Vagina (tissue), 2 donors: ENCODE results near the gene MEIS1. TPM values are rescaled to one million over a fixed set of nuclear protein-coding genes. Genes with fewer than 3 reads are reported as not detected.

Source experiments
- DNase-seq, 2 donors: peaks; one replicate each; pipeline ENCODE4 v3.0.0-alpha.2; 2017; ENCODE audit errors: extremely low spot score in 2 of 2
- H3K27ac ChIP-seq: fragments of 200-600 bp; sonication (generic); one replicate; pipeline ENCODE4 v1.5.1; 2019
- H3K27me3 ChIP-seq: fragments of 200-600 bp; sonication (generic); one replicate; pipeline ENCODE4 v1.5.1; 2019
- H3K36me3 ChIP-seq, 2 donors: fragments of 200-600 bp; sonication (generic); one replicate each; pipeline ENCODE4 v1.5.1; 2017 to 2019
- H3K4me1 ChIP-seq: fragments of 200-600 bp; sonication (generic); one replicate; pipeline ENCODE4 v1.5.1; 2019
- H3K4me3 ChIP-seq, 2 donors: fragments of 200-600 bp; sonication (generic); 1 replicate in 1 of 2; 2 replicates in 1 of 2; pipeline ENCODE4 v1.5.1; 2016 to 2019
- H3K9me3 ChIP-seq: fragments of 200-600 bp; sonication (generic); one replicate; pipeline ENCODE4 v1.5.1; 2019
- CTCF ChIP-seq, 3 experiments: fragments of 450-650 bp in 2 of 3; fragments of 200-600 bp in 1 of 3; sonication (generic) in 1 of 3; IDR thresholded peaks; one replicate each; pipeline ENCODE4 v1.5.1; 2017 to 2019; ENCODE audit warnings: antibody characterized with exemption in 3 of 3, mild to moderate bottlenecking in 2 of 3, moderate library complexity in 2 of 3
- POLR2A ChIP-seq, 2 donors: fragments of 450-650 bp; IDR thresholded peaks; one replicate each; pipeline ENCODE4 v1.6.1; 2017; ENCODE audit warnings: antibody characterized with exemption in 2 of 2, mild to moderate bottlenecking in 2 of 2, moderate library complexity in 2 of 2
- POLR2AphosphoS5 ChIP-seq, 2 donors: sonication (generic); formaldehyde crosslinking; IDR thresholded peaks; one replicate each; pipeline ENCODE4 v1.9.0; 2017; ENCODE audit warnings: antibody characterized with exemption in 2 of 2, mild to moderate bottlenecking in 2 of 2, low read depth in 1 of 2; ENCODE audit not compliant: insufficient read depth in 1 of 2
- intact Hi-C: fragments of 100-400 bp; cut with DNase I; formaldehyde crosslinking; loops from one replicate; pipeline ENCODE4 v1.15.1; 2023
- total RNA-seq: library from RNA; depleted of rRNA; stranded (reverse); fragments of >200 nt; gene quantifications from one replicate; pipeline ENCODE4 v1.2.3, GENCODE V29; 2016

Gene MEIS1
- total RNA-seq, 1 donor from 2014 or later: 80.5 TPM

- Histone ChIP-seq H3K27me3 (no peaks in the 10 kb centered on the region), H3K9me3 (no peaks in the 10 kb centered on the region), H3K4me1 (no peaks in the 10 kb centered on the region), H3K4me3 (no peak overlapping the region), H3K36me3 (no peaks in the 10 kb centered on the region), H3K27ac (no peak overlapping the region)
- intact Hi-C loops: loop anchor here (5.0 kb wide), 1 partner anchor 1521 kb away; no protein-coding TSS in a partner anchor
- DNase-seq: no peak
- TF ChIP-seq POLR2A (IDR thresholded peaks at IDR 0.05) (no peak), CTCF (IDR thresholded peaks at IDR 0.05) (no peak), POLR2AphosphoS5 (IDR thresholded peaks at IDR 0.05; ENCODE audit: insufficient read depth in 1 of 2, low read depth in 1 of 2) (no peak)
Observed at GRCh38 chr2:66596256-66596655, 161.3 kb downstream of the MEIS1 start.

- H3K4me1 ChIP-seq: no peaks in the 10 kb centered on the region
- H3K27me3 ChIP-seq: no peaks in the 10 kb centered on the region
- no peaks in the 10 kb centered on the region for H3K36me3 ChIP-seq
- TF ChIP-seq POLR2AphosphoS5 (IDR thresholded peaks at IDR 0.05; ENCODE audit: insufficient read depth in 1 of 2, low read depth in 1 of 2): peak in 1 of 2 donors; percentile 46
- TF ChIP-seq POLR2A (IDR thresholded peaks at IDR 0.05): no peak
- no peak overlapping the region for H3K27ac ChIP-seq
- no peak overlapping the region for H3K4me3 ChIP-seq
- H3K9me3 ChIP-seq: no peaks in the 10 kb centered on the region
- intact Hi-C loops: no loop called here
- no peak for DNase-seq
Observed at GRCh38 chr2:66601624-66602023, 166.7 kb downstream of the MEIS1 start.

GRCh38 chr2:66602341-66602740 lies 167.4 kb downstream of the MEIS1 start:
- DNase-seq: no peak
- no peak overlapping the region for H3K27ac ChIP-seq
- no peaks in the 10 kb centered on the region for H3K9me3 ChIP-seq
- intact Hi-C loops: no loop called here
- no peaks in the 10 kb centered on the region for H3K36me3 ChIP-seq
- H3K4me1 ChIP-seq: peaks cover 3% of the 10 kb centered on the region
- no peak overlapping the region for H3K4me3 ChIP-seq
- TF ChIP-seq POLR2AphosphoS5 (IDR thresholded peaks at IDR 0.05; ENCODE audit: insufficient read depth in 1 of 2, low read depth in 1 of 2) (no peak), POLR2A (IDR thresholded peaks at IDR 0.05) (no peak), CTCF (IDR thresholded peaks at IDR 0.05) (no peak)
- H3K27me3 ChIP-seq: no peaks in the 10 kb centered on the region

- no peak overlapping the region for H3K27ac ChIP-seq
- no peak for DNase-seq
- no peak for TF ChIP-seq POLR2A (IDR thresholded peaks at IDR 0.05)
- no peak for TF ChIP-seq POLR2AphosphoS5 (IDR thresholded peaks at IDR 0.05; ENCODE audit: insufficient read depth in 1 of 2, low read depth in 1 of 2)
- no peak for TF ChIP-seq CTCF (IDR thresholded peaks at IDR 0.05)
Observed at GRCh38 chr2:66604326-66604725, 169.4 kb downstream of the MEIS1 start.

GRCh38 chr2:66604976-66605375 lies 170.1 kb downstream of the MEIS1 start:
- TF ChIP-seq POLR2A (IDR thresholded peaks at IDR 0.05) (no peak), POLR2AphosphoS5 (IDR thresholded peaks at IDR 0.05; ENCODE audit: insufficient read depth in 1 of 2, low read depth in 1 of 2) (no peak), CTCF (IDR thresholded peaks at IDR 0.05) (no peak)
- H3K27me3 ChIP-seq: no peaks in the 10 kb centered on the region
- DNase-seq: no peak
- no peak overlapping the region for H3K27ac ChIP-seq
- peaks cover 3% of the 10 kb centered on the region for H3K4me1 ChIP-seq
- H3K4me3 ChIP-seq: no peak overlapping the region
- intact Hi-C loops: no loop called here
- H3K9me3 ChIP-seq: no peaks in the 10 kb centered on the region
- peaks cover 0 to 4% of the 10 kb centered on the region in 2 donors for H3K36me3 ChIP-seq

More at GRCh38 chr2:66604326-66604725, 169.4 kb downstream of the MEIS1 start:
- no peaks in the 10 kb centered on the region for H3K9me3 ChIP-seq
- peaks cover 0 to 4% of the 10 kb centered on the region in 2 donors for H3K36me3 ChIP-seq
- intact Hi-C loops: no loop called here
- H3K27me3 ChIP-seq: no peaks in the 10 kb centered on the region
- peaks cover 3% of the 10 kb centered on the region for H3K4me1 ChIP-seq
- no peak overlapping the region for H3K4me3 ChIP-seq
